ENCODE measurements around the gene NINJ2. TPM values are rescaled to one million over a fixed set of nuclear protein-coding genes. Genes with fewer than 3 reads are reported as not detected.
"Not testable (repeated sequence)": the region's sequence is repeated elsewhere in the genome, so short reads cannot be mapped to it uniquely, and the experiment has no call there.

The NINJ2 gene
- polyA plus RNA-seq (2013) = 10.8 TPM

GRCh38 chr12:663293-663871 lies at the start of gene NINJ2:
Gene NINJ2 (minus strand): TSS chr12:663445. CDS start chr12:663360, 85 bp downstream.
- ChIA-PET CTCF (interaction anchor here (0.9 to 1.5 kb wide), 5 partner anchors 22 to 153 kb away, joined by 3 to 4 read pairs (median 3); no protein-coding TSS in a partner anchor), POLR2A (no interaction called here)
- Histone ChIP-seq H3K4me1 (ENCODE audit: control extremely low read depth in 1 of 4, control insufficient read depth in 4 of 4, insufficient read depth in 4 of 4, low read length in 3 of 4) (peaks cover 7 to 44% (median 21%) of the 10 kb centered on the region in 4 experiments), H3K27ac (ENCODE audit: insufficient read depth in 1 of 2, low read depth in 1 of 2, low read length in 2 of 2, poor library complexity in 1 of 2, severe bottlenecking in 2 of 2) (no peak within 1 kb of the TSS), H3K27me3 (replicated peaks in 2 of 5; ENCODE audit: control insufficient read depth in 4 of 5, insufficient read depth in 5 of 5, low read length in 4 of 5) (no peaks in the 10 kb centered on the region), H3K9me3 (ENCODE audit: control extremely low read depth in 1 of 5, control insufficient read depth in 4 of 5, insufficient read depth in 2 of 5, low read depth in 1 of 5, low read length in 4 of 5) (no peaks in the 10 kb centered on the region), H3K36me3 (ENCODE audit: control insufficient read depth in 4 of 4, insufficient read depth in 4 of 4, low read length in 3 of 4) (no peaks in the 10 kb centered on the region), H3K4me3 (ENCODE audit: control insufficient read depth in 1 of 7, extremely low read depth in 1 of 7, insufficient read depth in 4 of 7, low read depth in 2 of 7, low read length in 6 of 7) (peak within 1 kb of the TSS in 4 of 7 experiments; percentile 4 to 49 (median 47))
- 90% methylated on average over 17 of the region's 17 CpGs for WGBS (ENCODE audit: insufficient coverage)
- no peak for DNase-seq

GRCh38 chr12:712172-712863 lies 49.1 kb upstream of the NINJ2 start:
- POLR2A ChIA-PET = interaction anchor here (0.6 kb wide), 1 partner anchor 19 kb away, joined by 3 read pairs; no protein-coding TSS in a partner anchor
- Histone ChIP-seq H3K27me3 (replicated peaks in 2 of 5; ENCODE audit: control insufficient read depth in 4 of 5, insufficient read depth in 5 of 5, low read length in 4 of 5) (no peaks in the 10 kb centered on the region), H3K9me3 (ENCODE audit: control extremely low read depth in 1 of 5, control insufficient read depth in 4 of 5, insufficient read depth in 2 of 5, low read depth in 1 of 5, low read length in 4 of 5) (no peaks in the 10 kb centered on the region), H3K27ac (ENCODE audit: insufficient read depth in 1 of 2, low read depth in 1 of 2, low read length in 2 of 2, poor library complexity in 1 of 2, severe bottlenecking in 2 of 2) (no peak overlapping the region), H3K4me3 (ENCODE audit: control insufficient read depth in 1 of 7, extremely low read depth in 1 of 7, insufficient read depth in 4 of 7, low read depth in 2 of 7, low read length in 6 of 7) (peak overlapping the region in 1 of 7 experiments; percentile 45), H3K36me3 (ENCODE audit: control insufficient read depth in 4 of 4, insufficient read depth in 4 of 4, low read length in 3 of 4) (no peaks in the 10 kb centered on the region), H3K4me1 (ENCODE audit: control extremely low read depth in 1 of 4, control insufficient read depth in 4 of 4, insufficient read depth in 4 of 4, low read length in 3 of 4) (peaks cover 3 to 24% (median 15%) of the 10 kb centered on the region in 4 experiments)
- peak in 2 of 3 donors; percentile 41 to 48 for DNase-seq
- WGBS (ENCODE audit: insufficient coverage) = 57% methylated on average over 7 of the region's 8 CpGs
- CTCF ChIA-PET = interaction anchor here (1.0 to 1.6 kb wide), 4 partner anchors 13 to 91 kb away, joined by 3 to 9 read pairs (median 4); no protein-coding TSS in a partner anchor

GRCh38 chr12:709455-710020 lies 46.3 kb upstream of the NINJ2 start:
- no peak for DNase-seq
- WGBS (ENCODE audit: insufficient coverage) = 89% methylated on average over 3 of the region's 7 CpGs
- no peaks in the 10 kb centered on the region for H3K9me3 ChIP-seq (ENCODE audit: control extremely low read depth in 1 of 5, control insufficient read depth in 4 of 5, insufficient read depth in 2 of 5, low read depth in 1 of 5, low read length in 4 of 5)
- no peaks in the 10 kb centered on the region for H3K27me3 ChIP-seq (replicated peaks in 2 of 5; ENCODE audit: control insufficient read depth in 4 of 5, insufficient read depth in 5 of 5, low read length in 4 of 5)
- ChIA-PET CTCF (interaction anchor here (0.5 to 1.8 kb wide), 3 partner anchors 10 to 322 kb away, joined by 3 to 6 read pairs (median 3); no protein-coding TSS in a partner anchor), POLR2A (no interaction called here)
- no peaks in the 10 kb centered on the region for H3K36me3 ChIP-seq (ENCODE audit: control insufficient read depth in 4 of 4, insufficient read depth in 4 of 4, low read length in 3 of 4)
- peaks cover 0 to 17% (median 9%) of the 10 kb centered on the region in 4 experiments for H3K4me1 ChIP-seq (ENCODE audit: control extremely low read depth in 1 of 4, control insufficient read depth in 4 of 4, insufficient read depth in 4 of 4, low read length in 3 of 4)
- no peak overlapping the region for H3K27ac ChIP-seq (ENCODE audit: insufficient read depth in 1 of 2, low read depth in 1 of 2, low read length in 2 of 2, poor library complexity in 1 of 2, severe bottlenecking in 2 of 2)
- no peak overlapping the region for H3K4me3 ChIP-seq (ENCODE audit: control insufficient read depth in 1 of 7, extremely low read depth in 1 of 7, insufficient read depth in 4 of 7, low read depth in 2 of 7, low read length in 6 of 7)

GRCh38 chr12:708084-708483 lies 44.8 kb upstream of the NINJ2 start:
- H3K36me3 ChIP-seq (ENCODE audit: control insufficient read depth in 4 of 4, insufficient read depth in 4 of 4, low read length in 3 of 4); H3K27ac ChIP-seq (ENCODE audit: insufficient read depth in 1 of 2, low read depth in 1 of 2, low read length in 2 of 2, poor library complexity in 1 of 2, severe bottlenecking in 2 of 2); H3K9me3 ChIP-seq (ENCODE audit: control extremely low read depth in 1 of 5, control insufficient read depth in 4 of 5, insufficient read depth in 2 of 5, low read depth in 1 of 5, low read length in 4 of 5); H3K4me3 ChIP-seq (ENCODE audit: control insufficient read depth in 1 of 7, extremely low read depth in 1 of 7, insufficient read depth in 4 of 7, low read depth in 2 of 7, low read length in 6 of 7); POLR2A ChIA-PET; DNase-seq; H3K27me3 ChIP-seq (replicated peaks in 2 of 5; ENCODE audit: control insufficient read depth in 4 of 5, insufficient read depth in 5 of 5, low read length in 4 of 5); CTCF ChIA-PET: not testable (repeated sequence)
- 64% methylated on average over 2 of the region's 3 CpGs for WGBS (ENCODE audit: insufficient coverage)
- H3K4me1 ChIP-seq (ENCODE audit: control extremely low read depth in 1 of 4, control insufficient read depth in 4 of 4, insufficient read depth in 4 of 4, low read length in 3 of 4) = peaks cover 0 to 13% (median 10%) of the 10 kb centered on the region in 4 experiments

GRCh38 chr12:704516-705242 lies 41.4 kb upstream of the NINJ2 start:
- ChIA-PET CTCF (interaction anchor here (0.7 kb wide), 1 partner anchor 11 kb away, joined by 6 read pairs; no protein-coding TSS in a partner anchor), POLR2A (no interaction called here)
- Histone ChIP-seq H3K4me3 (ENCODE audit: control insufficient read depth in 1 of 7, extremely low read depth in 1 of 7, insufficient read depth in 4 of 7, low read depth in 2 of 7, low read length in 6 of 7) (no peak overlapping the region), H3K9me3 (ENCODE audit: control extremely low read depth in 1 of 5, control insufficient read depth in 4 of 5, insufficient read depth in 2 of 5, low read depth in 1 of 5, low read length in 4 of 5) (peaks cover 0 to 4% (median 0%) of the 10 kb centered on the region in 5 experiments), H3K27ac (ENCODE audit: insufficient read depth in 1 of 2, low read depth in 1 of 2, low read length in 2 of 2, poor library complexity in 1 of 2, severe bottlenecking in 2 of 2) (no peak overlapping the region), H3K36me3 (ENCODE audit: control insufficient read depth in 4 of 4, insufficient read depth in 4 of 4, low read length in 3 of 4) (no peaks in the 10 kb centered on the region), H3K27me3 (replicated peaks in 2 of 5; ENCODE audit: control insufficient read depth in 4 of 5, insufficient read depth in 5 of 5, low read length in 4 of 5) (no peaks in the 10 kb centered on the region), H3K4me1 (ENCODE audit: control extremely low read depth in 1 of 4, control insufficient read depth in 4 of 4, insufficient read depth in 4 of 4, low read length in 3 of 4) (peaks cover 0 to 4% (median 0%) of the 10 kb centered on the region in 4 experiments)
- WGBS (ENCODE audit: insufficient coverage) = 97% methylated on average over 5 of the region's 5 CpGs
- no peak for DNase-seq

DNA sequence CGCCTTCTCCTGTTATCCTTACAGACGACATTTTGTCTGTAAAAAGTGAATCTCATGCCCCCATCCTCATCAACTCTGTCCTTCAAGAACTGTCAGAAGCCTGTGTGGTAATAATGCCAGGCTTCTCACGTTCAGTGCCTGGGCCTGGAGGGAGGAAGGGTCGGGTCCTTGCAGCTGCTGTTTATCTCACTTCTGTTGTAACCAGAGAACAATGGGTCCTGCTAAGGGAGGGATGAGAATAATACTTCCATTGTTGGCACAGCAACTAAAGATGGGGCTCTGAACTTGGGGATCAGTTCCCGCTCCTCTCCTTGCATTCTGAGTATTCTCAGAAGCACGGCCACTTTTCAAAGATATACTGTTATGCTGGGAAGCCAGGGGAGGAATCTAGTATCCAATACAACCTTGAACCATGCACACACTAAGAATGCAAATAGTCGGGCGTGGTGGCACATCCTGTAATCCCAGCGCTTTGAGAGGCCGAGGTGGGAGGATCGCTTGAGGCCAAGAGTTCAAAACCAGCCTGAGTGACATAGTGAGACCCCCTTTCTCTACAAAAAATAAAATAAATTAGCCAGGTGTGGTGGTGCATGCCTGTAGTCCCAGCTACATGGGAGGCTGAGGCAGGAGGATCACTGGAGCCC lies 38.8 kb upstream of the NINJ2 start:
- WGBS (ENCODE audit: insufficient coverage) = 93% methylated on average over 6 of the region's 11 CpGs
- CTCF ChIA-PET = interaction anchor here (1.3 kb wide), 1 partner anchor 12 kb away, joined by 3 read pairs; no protein-coding TSS in a partner anchor
- Histone ChIP-seq H3K4me1 (ENCODE audit: control extremely low read depth in 1 of 4, control insufficient read depth in 4 of 4, insufficient read depth in 4 of 4, low read length in 3 of 4) (peaks cover 0 to 8% (median 0%) of the 10 kb centered on the region in 4 experiments), H3K36me3 (ENCODE audit: control insufficient read depth in 4 of 4, insufficient read depth in 4 of 4, low read length in 3 of 4) (no peaks in the 10 kb centered on the region), H3K27ac (ENCODE audit: insufficient read depth in 1 of 2, low read depth in 1 of 2, low read length in 2 of 2, poor library complexity in 1 of 2, severe bottlenecking in 2 of 2) (no peak overlapping the region), H3K4me3 (ENCODE audit: control insufficient read depth in 1 of 7, extremely low read depth in 1 of 7, insufficient read depth in 4 of 7, low read depth in 2 of 7, low read length in 6 of 7) (no peak overlapping the region), H3K27me3 (replicated peaks in 2 of 5; ENCODE audit: control insufficient read depth in 4 of 5, insufficient read depth in 5 of 5, low read length in 4 of 5) (no peaks in the 10 kb centered on the region), H3K9me3 (ENCODE audit: control extremely low read depth in 1 of 5, control insufficient read depth in 4 of 5, insufficient read depth in 2 of 5, low read depth in 1 of 5, low read length in 4 of 5) (peaks cover 0 to 14% (median 6%) of the 10 kb centered on the region in 5 experiments)
- no peak for DNase-seq
- POLR2A ChIA-PET = no interaction called here

Measured in common myeloid progenitor, CD34-positive (primary cell).